HG03354 (cell line): ENCODE data around the gene DUSP28.
"Not testable (repeated sequence)": the region's sequence is repeated elsewhere in the genome, so short reads cannot be mapped to it uniquely, and the experiment has no call there.

ENCODE experiments used
- ATAC-seq: cut with Tn5 transposase; IDR thresholded peaks from one replicate; pipeline ENCODE4 v1.9.1; 2021; ENCODE audit warnings: mild to moderate bottlenecking; ENCODE audit not compliant: unreplicated experiment, poor library complexity, severe bottlenecking

DUSP28 gene

DNA sequence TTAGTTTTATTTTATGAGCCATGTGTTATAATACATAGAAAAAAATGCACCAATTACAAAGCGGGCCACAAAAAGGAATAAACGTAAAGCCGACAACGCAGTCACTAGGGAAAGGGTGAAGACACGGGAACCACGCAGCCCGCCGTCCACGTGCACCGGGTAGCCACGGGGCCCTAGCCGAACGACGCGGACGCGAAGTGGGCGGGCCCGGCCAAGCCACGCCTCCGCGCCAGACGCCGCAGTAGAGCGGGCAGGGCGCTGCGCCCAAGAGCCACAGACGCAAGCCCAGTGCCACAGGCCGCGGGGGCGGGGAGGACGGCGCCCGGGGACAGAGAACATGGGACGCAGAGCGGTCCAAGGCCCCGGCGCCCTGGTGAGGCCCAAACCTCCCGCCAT, at the start of gene DUSP28:
TSS of gene DUSP28 (plus strand) at position 274 of the 396 bp plus-strand sequence. CDS start 328 bp downstream, outside the sequence.
- ATAC-seq, result peak; percentile 68

DNA sequence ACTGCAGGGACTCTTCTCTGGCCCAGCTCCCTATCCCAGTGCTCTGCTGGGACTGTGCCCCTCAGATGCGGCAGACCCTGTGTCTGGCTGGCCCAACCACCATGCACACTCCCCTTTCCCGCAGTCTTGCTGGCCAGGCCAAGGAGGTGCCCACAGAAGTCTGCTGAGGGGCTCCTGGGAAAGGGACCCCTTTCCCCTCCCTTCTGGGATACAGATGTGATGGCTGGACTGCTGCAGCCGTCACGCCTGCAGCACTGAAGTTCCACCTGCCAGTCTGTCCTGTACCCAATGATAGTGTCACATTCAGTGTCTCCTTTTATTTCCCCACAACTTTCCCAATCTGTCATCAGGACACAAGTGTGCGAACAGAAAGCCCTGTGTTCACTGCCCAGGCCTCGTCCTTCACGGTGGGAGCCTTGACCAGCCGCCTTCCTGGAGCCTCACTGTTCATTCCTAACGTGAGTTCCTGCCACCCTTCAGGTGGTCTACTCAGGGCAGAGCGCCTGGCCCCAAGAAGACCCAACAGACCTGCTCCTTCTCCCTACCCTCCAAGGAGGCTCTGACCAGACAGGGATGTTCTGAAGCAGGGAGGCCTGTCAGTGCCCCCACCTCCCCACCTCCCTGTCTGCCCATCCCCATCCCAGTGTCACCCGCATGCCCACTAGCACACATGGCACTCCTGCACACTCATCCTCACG, 49.5 kb upstream of the DUSP28 start:
- no peak for ATAC-seq

GRCh38 chr2:240511351-240512108, 48.6 kb upstream of the DUSP28 start:
- ATAC-seq, result no peak

GRCh38 chr2:240512109-240512485, 48.1 kb upstream of the DUSP28 start:
- ATAC-seq, result no peak

- ATAC-seq, result no peak
These were observed 47.3 kb upstream of the DUSP28 start for GRCh38 chr2:240512666-240513535.

GRCh38 chr2:240513549-240514287, 46.4 kb upstream of the DUSP28 start:
- peak; percentile 96 for ATAC-seq

DNA sequence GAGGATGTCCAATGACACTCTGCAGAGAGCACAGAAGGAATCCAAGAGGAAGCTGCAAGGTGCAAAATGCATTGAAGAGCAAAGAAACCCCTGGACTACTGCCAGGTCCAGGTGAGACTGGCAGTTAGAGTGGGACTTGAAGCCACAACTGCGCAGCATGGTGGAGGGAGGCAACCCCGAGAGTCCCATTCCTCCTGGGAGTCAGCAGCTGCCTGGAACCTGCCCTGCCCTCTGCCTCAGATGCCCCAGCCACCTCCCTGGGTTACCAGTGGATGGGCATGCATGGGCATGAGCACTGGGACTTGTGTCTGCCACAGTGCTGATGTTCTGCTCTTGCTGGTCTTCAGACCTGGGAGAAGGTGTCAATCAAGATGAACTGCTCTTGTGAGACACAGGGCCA, 45.5 kb upstream of the DUSP28 start:
- ATAC-seq, result no peak

- ATAC-seq, result no peak
These were observed 42.8 kb upstream of the DUSP28 start for GRCh38 chr2:240517342-240517741.

DNA sequence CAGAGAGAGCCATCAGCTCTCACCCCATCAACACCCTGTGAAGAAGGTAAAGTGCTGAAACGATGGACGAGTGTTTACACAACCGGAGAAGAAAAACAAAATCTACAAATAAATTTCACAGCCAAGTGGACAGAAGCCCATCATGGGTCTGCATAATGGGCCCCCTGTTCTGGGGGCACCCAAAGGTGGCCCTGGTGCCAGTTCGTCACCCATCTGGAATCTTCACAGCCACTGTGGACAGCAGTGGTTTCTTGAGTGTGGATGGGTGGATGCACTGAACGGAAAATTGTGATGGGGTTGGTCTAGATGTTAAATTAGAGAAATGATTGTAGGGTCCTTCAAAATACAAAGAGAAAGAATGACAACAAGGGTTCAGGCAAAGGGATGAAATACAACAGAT, 41.2 kb upstream of the DUSP28 start:
- ATAC-seq, result no peak

DNA sequence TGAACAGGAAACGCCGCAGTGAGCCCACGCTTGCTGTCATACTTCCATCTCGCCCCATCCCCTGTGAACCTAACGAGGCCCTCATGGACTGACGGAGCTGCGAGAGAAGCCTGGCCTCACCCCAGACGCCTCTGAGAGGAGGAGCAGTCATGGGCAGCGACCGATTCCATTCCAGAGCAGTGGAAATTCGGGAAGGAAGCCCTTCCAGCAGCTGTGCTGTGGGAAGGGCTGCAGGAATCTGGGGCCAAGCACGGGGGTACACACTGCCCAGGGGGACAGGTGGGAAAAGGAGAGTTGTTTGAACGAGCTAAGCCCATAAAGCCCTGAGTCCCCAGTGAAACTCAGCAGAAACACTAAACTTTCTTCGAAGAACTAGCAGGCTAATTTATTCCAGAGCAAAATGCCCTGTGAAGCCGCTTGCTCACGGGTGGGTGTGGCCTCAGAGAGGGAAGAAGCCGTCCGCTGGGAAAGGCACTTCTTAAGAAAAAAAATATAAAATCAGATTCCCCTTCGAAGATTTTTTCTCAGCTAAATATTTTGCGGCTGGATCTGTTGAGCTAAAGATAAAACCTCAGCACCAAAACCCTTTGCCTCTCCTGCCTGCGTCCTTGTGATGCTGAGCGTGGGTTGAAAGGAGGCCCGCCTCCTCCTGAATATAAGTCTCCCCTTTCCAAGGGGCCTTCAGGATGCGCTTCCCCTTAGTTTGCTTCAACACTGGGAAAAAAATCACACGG, 40.6 kb upstream of the DUSP28 start:
- ATAC-seq, result no peak

GRCh38 chr2:240520130-240520973, 39.8 kb upstream of the DUSP28 start:
- no peak for ATAC-seq

GRCh38 chr2:240520974-240521350, 39.2 kb upstream of the DUSP28 start:
- ATAC-seq, result no peak

- not testable (repeated sequence) for ATAC-seq
These were observed 38.3 kb upstream of the DUSP28 start for GRCh38 chr2:240521885-240522284.

DNA sequence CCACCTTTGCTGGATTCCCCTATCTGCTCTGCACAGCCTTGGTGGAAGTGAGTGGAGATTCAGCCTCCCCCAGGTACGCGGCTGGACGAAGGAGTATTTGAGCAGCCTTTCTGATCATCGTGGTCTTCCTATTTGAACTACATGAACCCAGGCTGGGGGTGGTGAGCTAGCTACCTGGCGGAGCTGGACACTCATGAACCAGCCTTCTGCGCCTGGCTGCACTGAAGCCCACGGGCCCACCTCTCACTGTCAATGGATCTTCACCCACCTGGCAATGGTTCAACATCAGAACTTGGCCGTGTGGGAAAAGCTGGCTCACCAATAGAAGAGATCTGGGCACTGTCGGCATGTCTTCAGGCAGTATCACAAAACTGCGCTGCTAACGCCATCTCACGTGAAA, 37.8 kb upstream of the DUSP28 start:
- no peak for ATAC-seq

DNA sequence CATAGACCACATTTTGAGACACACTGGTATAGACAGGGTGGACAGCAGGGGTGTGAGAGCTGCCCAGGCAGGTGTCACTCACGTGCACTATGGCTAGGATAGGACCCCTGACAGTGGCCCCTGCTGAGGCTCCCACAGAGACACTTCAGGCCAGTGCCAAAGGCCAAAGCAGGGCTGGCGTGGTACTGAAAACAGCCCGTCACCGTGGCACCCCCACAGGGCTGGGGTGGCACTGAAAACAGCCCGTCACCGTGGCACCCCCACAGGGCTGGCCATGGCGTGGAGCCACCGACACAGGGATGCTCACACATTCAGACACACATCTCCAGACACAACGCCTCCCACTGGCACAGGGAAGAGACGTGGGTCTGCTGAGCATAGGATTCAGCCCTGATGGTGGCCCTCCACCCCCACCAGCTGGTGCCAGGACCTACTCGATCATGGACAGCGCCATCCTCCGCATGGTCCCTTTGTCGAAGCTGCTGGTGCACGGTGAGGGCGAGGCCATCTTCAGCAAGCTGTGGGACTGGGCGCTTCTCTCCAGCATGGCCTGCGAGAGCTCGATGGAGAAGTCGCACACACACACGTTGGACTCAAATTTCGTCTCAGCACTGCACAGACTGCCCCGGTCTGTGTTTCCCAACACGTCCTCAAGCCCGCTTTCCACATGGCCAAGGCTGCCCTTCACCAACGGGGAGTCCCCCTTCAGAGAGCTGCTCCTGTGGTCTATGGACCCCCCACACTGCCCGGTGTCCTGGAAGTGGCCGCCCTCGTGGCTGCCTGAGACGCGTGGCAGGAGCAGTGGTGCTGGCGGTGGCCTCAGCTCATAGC, 36.5 kb upstream of the DUSP28 start:
- no peak for ATAC-seq

- no peak for ATAC-seq
These were observed 35.0 kb upstream of the DUSP28 start for GRCh38 chr2:240524963-240525718.

- no peak for ATAC-seq
These were observed 34.4 kb upstream of the DUSP28 start for GRCh38 chr2:240525802-240526201.
